Measurements from ENCODE around the gene PLEKHA7.

The PLEKHA7 gene

DNA sequence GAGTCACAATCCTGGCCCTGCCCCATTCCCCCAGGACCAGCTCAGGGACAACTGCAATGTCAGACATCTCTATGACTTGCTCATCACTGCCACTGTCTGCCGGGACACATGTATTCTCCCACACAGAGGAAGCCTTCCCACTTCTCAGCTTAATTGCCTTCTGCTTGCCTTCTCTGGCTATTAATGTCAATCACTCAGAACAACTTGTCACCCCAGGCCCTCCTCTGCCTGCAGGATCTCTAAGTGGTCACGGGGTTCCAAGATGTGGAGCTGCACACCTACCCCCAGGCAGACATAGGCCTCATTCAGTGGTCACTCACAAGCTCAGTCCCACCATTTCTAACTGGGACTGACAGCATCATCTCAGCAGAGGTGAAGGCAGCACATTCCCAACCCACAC lies 15.1 kb downstream of the PLEKHA7 start:
- no peaks in the 10 kb centered on the region for H3K27me3 ChIP-seq (ENCODE audit: control insufficient read depth, low read length)
- H3K79me2 ChIP-seq (ENCODE audit: control insufficient read depth, low read length), result no peaks in the 10 kb centered on the region
- no peak overlapping the region for H3K4me2 ChIP-seq (ENCODE audit: low read length)

DNA sequence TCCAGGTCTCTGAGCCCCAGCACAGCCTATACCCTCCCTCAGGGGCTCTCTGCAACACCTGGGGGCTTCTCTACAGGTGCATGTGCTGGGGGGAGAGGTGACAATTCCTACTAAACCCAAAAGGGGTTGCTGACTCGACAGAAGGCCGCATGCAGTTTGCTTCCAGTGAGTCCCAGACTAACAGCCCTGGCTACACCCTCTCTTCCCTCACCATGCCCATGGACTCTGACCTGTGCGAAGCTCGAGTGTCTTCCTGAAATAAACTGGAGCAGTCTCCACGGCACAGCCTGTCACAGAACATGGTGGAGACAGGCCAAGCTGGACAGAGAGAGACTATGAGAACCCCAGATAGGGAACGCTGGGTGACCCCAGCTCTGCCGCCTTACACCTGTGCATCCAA lies 16.6 kb downstream of the PLEKHA7 start:
- Histone ChIP-seq H4K20me1 (ENCODE audit: control insufficient read depth, insufficient read depth, low read depth, low read length) (no peaks in the 10 kb centered on the region), H3K9me3 (ENCODE audit: control insufficient read depth, insufficient read depth, low read length) (no peaks in the 10 kb centered on the region), H3K4me1 (ENCODE audit: control insufficient read depth, low read length) (no peaks in the 10 kb centered on the region), H3K27me3 (ENCODE audit: control insufficient read depth, low read length) (no peaks in the 10 kb centered on the region), H3K79me2 (ENCODE audit: control insufficient read depth, low read length) (no peaks in the 10 kb centered on the region), H3F3A (ENCODE audit: control insufficient read depth, insufficient read depth) (no peaks in the 10 kb centered on the region), H3K9me2 (replicated peaks; ENCODE audit: control insufficient read depth, low read length) (no peaks in the 10 kb centered on the region), H3K4me3 (ENCODE audit: low read length) (no peak overlapping the region), H3K4me2 (ENCODE audit: low read length) (no peak overlapping the region), H3K27ac (ENCODE audit: low read depth, low read length) (no peak overlapping the region), H3K36me3 (ENCODE audit: control insufficient read depth, low read length) (no peaks in the 10 kb centered on the region)
- TF ChIP-seq, protein P1, sequence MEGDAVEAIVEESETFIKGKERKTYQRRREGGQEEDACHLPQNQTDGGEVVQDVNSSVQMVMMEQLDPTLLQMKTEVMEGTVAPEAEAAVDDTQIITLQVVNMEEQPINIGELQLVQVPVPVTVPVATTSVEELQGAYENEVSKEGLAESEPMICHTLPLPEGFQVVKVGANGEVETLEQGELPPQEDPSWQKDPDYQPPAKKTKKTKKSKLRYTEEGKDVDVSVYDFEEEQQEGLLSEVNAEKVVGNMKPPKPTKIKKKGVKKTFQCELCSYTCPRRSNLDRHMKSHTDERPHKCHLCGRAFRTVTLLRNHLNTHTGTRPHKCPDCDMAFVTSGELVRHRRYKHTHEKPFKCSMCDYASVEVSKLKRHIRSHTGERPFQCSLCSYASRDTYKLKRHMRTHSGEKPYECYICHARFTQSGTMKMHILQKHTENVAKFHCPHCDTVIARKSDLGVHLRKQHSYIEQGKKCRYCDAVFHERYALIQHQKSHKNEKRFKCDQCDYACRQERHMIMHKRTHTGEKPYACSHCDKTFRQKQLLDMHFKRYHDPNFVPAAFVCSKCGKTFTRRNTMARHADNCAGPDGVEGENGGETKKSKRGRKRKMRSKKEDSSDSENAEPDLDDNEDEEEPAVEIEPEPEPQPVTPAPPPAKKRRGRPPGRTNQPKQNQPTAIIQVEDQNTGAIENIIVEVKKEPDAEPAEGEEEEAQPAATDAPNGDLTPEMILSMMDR (IDR thresholded peaks at IDR 0.05; ENCODE audit: low read depth, low read length, poor library complexity, severe bottlenecking), result no peak
- TF ChIP-seq EZH2phosphoT487 (IDR thresholded peaks at IDR 0.05; ENCODE audit: borderline replicate concordance, low read length), result no peak

More for the DNA sequence above, 15.1 kb downstream of the PLEKHA7 start:
- Histone ChIP-seq H3K36me3 (ENCODE audit: control insufficient read depth, low read length) (no peaks in the 10 kb centered on the region), H4K20me1 (ENCODE audit: control insufficient read depth, insufficient read depth, low read depth, low read length) (no peaks in the 10 kb centered on the region), H3F3A (ENCODE audit: control insufficient read depth, insufficient read depth) (no peaks in the 10 kb centered on the region), H3K9me2 (replicated peaks; ENCODE audit: control insufficient read depth, low read length) (no peaks in the 10 kb centered on the region), H3K9me3 (ENCODE audit: control insufficient read depth, insufficient read depth, low read length) (no peaks in the 10 kb centered on the region), H3K4me3 (ENCODE audit: low read length) (no peak overlapping the region), H3K27ac (ENCODE audit: low read depth, low read length) (no peak overlapping the region), H3K4me1 (ENCODE audit: control insufficient read depth, low read length) (no peaks in the 10 kb centered on the region)
- TF ChIP-seq, protein P1 (IDR thresholded peaks at IDR 0.05; ENCODE audit: low read depth, low read length, poor library complexity, severe bottlenecking), result no peak
- TF ChIP-seq EZH2phosphoT487 (IDR thresholded peaks at IDR 0.05; ENCODE audit: borderline replicate concordance, low read length), result no peak

DNA sequence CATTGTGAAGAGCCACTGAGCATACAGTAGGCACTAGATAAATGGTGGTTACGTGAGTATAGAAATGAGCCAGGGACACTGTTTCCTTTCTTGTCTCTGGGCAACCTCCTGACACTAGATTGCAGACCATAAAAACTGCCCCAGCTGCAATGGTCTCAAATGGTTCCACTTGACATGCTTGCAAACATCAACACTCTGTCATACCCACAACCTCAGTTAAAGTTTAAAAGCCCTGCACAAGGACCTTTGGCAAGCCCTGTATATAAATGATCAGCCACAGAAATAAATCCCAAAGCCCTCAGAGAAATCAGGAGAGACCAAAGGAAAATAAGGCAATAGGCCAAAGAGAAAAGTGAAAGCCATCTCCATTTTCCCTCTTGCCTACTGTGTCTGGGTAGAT lies 20.7 kb downstream of the PLEKHA7 start:
- Histone ChIP-seq H3K4me3 (ENCODE audit: low read length) (no peak overlapping the region), H3F3A (ENCODE audit: control insufficient read depth, insufficient read depth) (no peaks in the 10 kb centered on the region), H3K4me2 (ENCODE audit: low read length) (no peak overlapping the region), H3K27ac (ENCODE audit: low read depth, low read length) (no peak overlapping the region), H4K20me1 (ENCODE audit: control insufficient read depth, insufficient read depth, low read depth, low read length) (no peaks in the 10 kb centered on the region), H3K9me2 (replicated peaks; ENCODE audit: control insufficient read depth, low read length) (no peaks in the 10 kb centered on the region), H3K79me2 (ENCODE audit: control insufficient read depth, low read length) (no peaks in the 10 kb centered on the region), H3K4me1 (ENCODE audit: control insufficient read depth, low read length) (no peaks in the 10 kb centered on the region), H3K27me3 (ENCODE audit: control insufficient read depth, low read length) (peaks cover 4% of the 10 kb centered on the region; the same call in 1 of the 2 replicates), H3K36me3 (ENCODE audit: control insufficient read depth, low read length) (no peaks in the 10 kb centered on the region), H3K9me3 (ENCODE audit: control insufficient read depth, insufficient read depth, low read length) (no peaks in the 10 kb centered on the region)
- TF ChIP-seq EZH2phosphoT487 (IDR thresholded peaks at IDR 0.05; ENCODE audit: borderline replicate concordance, low read length), result no peak
- TF ChIP-seq, protein P1 (IDR thresholded peaks at IDR 0.05; ENCODE audit: low read depth, low read length, poor library complexity, severe bottlenecking), result no peak

All from DOHH2 (cell line).